Fibroblast of lung (primary cell): ENCODE data around the gene TRIM71. TPM values are rescaled to one million over a fixed set of nuclear protein-coding genes. Genes with fewer than 3 reads are reported as not detected.

ENCODE experiments used
- DNase-seq, 2 donors: peaks; one replicate each; pipeline versions ENCODE4 v3.0.0 to v3.0.0-alpha.2; 2010; ENCODE audit warnings: low read depth in 2 of 2
- H2AFZ ChIP-seq: 2 replicates; pipeline ENCODE4 v1.5.1; 2012; ENCODE audit warnings: low read length, control low read depth, inconsistent platforms
- H3K27ac ChIP-seq: 2 replicates; pipeline ENCODE4 v1.5.1; 2011; ENCODE audit warnings: low read length, control low read depth; ENCODE audit not compliant: insufficient read depth
- H3K27me3 ChIP-seq: 2 replicates; pipeline ENCODE4 v1.5.1; 2011; ENCODE audit warnings: mild to moderate bottlenecking, low read length; ENCODE audit not compliant: control insufficient read depth, insufficient read depth
- H3K36me3 ChIP-seq: 2 replicates; pipeline ENCODE4 v1.5.1; 2011; ENCODE audit warnings: low read length; ENCODE audit not compliant: control insufficient read depth, insufficient read depth
- H3K4me1 ChIP-seq: 2 replicates; pipeline ENCODE4 v1.5.1; 2011; ENCODE audit warnings: low read length; ENCODE audit not compliant: control insufficient read depth, insufficient read depth; ENCODE audit errors: extremely low read depth
- H3K4me2 ChIP-seq: 2 replicates; pipeline ENCODE4 v1.5.1; 2011; ENCODE audit warnings: low read length, control low read depth; ENCODE audit not compliant: insufficient read depth; ENCODE audit errors: extremely low read depth
- H3K4me3 ChIP-seq, 4 experiments: fragments of 200-600 bp in 1 of 4; sonication (generic) in 1 of 4; replicated peaks in 1 of 4; 2 replicates each; pipeline ENCODE4 v1.5.1; 2011 to 2016; ENCODE audit warnings: low read length in 4 of 4, low read depth in 3 of 4, mild to moderate bottlenecking in 3 of 4, control low read depth in 2 of 4, inconsistent platforms in 1 of 4, mixed read lengths in 1 of 4; ENCODE audit not compliant: insufficient read depth in 1 of 4; ENCODE audit errors: control extremely low read depth in 1 of 4
- H3K79me2 ChIP-seq: 2 replicates; pipeline ENCODE4 v1.5.1; 2012; ENCODE audit warnings: mild to moderate bottlenecking, low read length, inconsistent platforms; ENCODE audit not compliant: control insufficient read depth, insufficient read depth
- H3K9ac ChIP-seq: 2 replicates; pipeline ENCODE4 v1.5.1; 2011; ENCODE audit warnings: mild to moderate bottlenecking, low read length, control low read depth; ENCODE audit not compliant: insufficient read depth
- H3K9me3 ChIP-seq: 2 replicates; pipeline ENCODE4 v1.5.1; 2012; ENCODE audit warnings: low read depth, low read length; ENCODE audit not compliant: control insufficient read depth, insufficient read depth
- H4K20me1 ChIP-seq: 2 replicates; pipeline ENCODE4 v1.5.1; 2011; ENCODE audit warnings: low read length; ENCODE audit not compliant: control insufficient read depth, insufficient read depth; ENCODE audit errors: extremely low read depth
- CTCF ChIP-seq, 2 donors: IDR thresholded peaks in 1 of 2; conservative IDR thresholded peaks in 1 of 2; 1 replicate in 1 of 2; 2 replicates in 1 of 2; pipeline ENCODE4 v1.5.1; 2011 to 2012; ENCODE audit warnings: low read length in 2 of 2, control low read depth in 1 of 2, inconsistent platforms in 1 of 2, low read depth in 1 of 2, mild to moderate bottlenecking in 1 of 2
- EZH2 ChIP-seq: IDR thresholded peaks from 2 replicates; pipeline ENCODE4 v1.5.1; 2012; ENCODE audit warnings: low read length, control low read depth, mild to moderate bottlenecking; ENCODE audit errors: missing control alignments
- polyA plus RNA-seq, 2 donors: library from polyadenylated mRNA; depleted of rRNA in 1 of 2; stranded (reverse) in 1 of 2; unstranded in 1 of 2; fragments of >200 nt; gene quantifications; 2 replicates each; pipeline ENCODE4 v1.2.1, GENCODE V29; 2011 to 2012; ENCODE audit warnings: missing spikeins in 1 of 2
- total RNA-seq: library from RNA; depleted of rRNA; stranded (reverse); fragments of >200 nt; gene quantifications from 2 replicates; pipeline ENCODE4 v1.2.1, GENCODE V29; 2014

TRIM71 gene
- total and polyA plus RNA-seq, 2 donors (not counting 1 experiment from before 2014, with no cell fraction given) = under 0.01 to 0.02 TPM

DNA sequence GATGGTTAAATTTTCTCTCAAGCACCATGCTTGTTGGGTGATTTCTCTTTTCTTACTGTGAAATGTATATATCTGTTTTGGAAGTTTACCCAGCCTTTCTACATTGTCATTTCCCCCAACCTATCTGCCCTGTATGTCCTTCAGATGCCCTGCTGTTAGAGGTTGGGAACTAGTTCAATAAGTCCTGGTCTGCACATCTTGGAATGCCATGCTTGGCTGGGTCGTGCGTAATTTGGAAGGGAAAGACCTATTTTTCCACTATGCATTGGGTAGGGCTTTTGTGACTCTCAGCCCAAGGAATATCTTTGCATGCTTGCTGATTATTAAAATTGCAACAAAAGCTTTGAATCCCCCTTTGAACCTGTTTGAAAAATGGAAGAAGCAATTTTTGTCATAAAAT, 63.8 kb downstream of the TRIM71 start:
- H2AFZ ChIP-seq = no peak overlapping the region
- H3K4me2 ChIP-seq = no peak overlapping the region
- TF ChIP-seq EZH2 (no peak), CTCF (conservative IDR thresholded peaks at IDR 0.05 in 1 of 2, IDR thresholded peaks at IDR 0.05 in 1 of 2; ENCODE audit: low read depth in 1 of 2, low read length in 2 of 2) (no peak)
- no peak overlapping the region for H3K4me3 ChIP-seq
- H3K27me3 ChIP-seq = peaks cover 4% of the 10 kb centered on the region
- H3K79me2 ChIP-seq = no peaks in the 10 kb centered on the region
- H3K9me3 ChIP-seq = no peaks in the 10 kb centered on the region
- no peak for DNase-seq
- no peak overlapping the region for H3K27ac ChIP-seq
- no peaks in the 10 kb centered on the region for H4K20me1 ChIP-seq
- H3K9ac ChIP-seq = no peak overlapping the region
- H3K36me3 ChIP-seq = no peaks in the 10 kb centered on the region
- H3K4me1 ChIP-seq = no peaks in the 10 kb centered on the region

DNA sequence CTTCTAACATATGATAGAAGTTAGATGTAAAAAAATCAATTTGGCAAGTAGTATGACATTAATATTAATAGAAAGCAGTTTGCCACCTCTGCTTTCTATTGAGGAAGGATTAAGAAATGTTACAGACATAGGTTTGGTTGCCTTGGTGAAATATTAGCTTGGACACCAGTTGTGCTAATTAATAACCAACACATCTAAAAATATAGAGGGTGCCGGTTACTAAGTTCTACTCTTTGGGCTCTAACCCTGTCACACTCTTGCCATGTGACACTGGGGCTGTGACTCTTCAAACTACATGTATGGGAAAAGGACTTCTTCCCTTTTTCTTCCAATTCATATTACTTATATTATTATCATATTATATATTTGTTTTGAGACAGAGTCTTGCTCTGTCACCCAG, 64.4 kb downstream of the TRIM71 start:
- peaks cover 4% of the 10 kb centered on the region for H3K27me3 ChIP-seq
- no peaks in the 10 kb centered on the region for H3K79me2 ChIP-seq
- no peaks in the 10 kb centered on the region for H3K36me3 ChIP-seq
- H3K4me1 ChIP-seq = no peaks in the 10 kb centered on the region
- no peak overlapping the region for H3K4me2 ChIP-seq
- no peaks in the 10 kb centered on the region for H4K20me1 ChIP-seq
- H2AFZ ChIP-seq = no peak overlapping the region
- no peaks in the 10 kb centered on the region for H3K9me3 ChIP-seq
- no peak overlapping the region for H3K9ac ChIP-seq
- no peak for DNase-seq
- no peak for TF ChIP-seq EZH2
- no peak for TF ChIP-seq CTCF (conservative IDR thresholded peaks at IDR 0.05 in 1 of 2, IDR thresholded peaks at IDR 0.05 in 1 of 2; ENCODE audit: low read depth in 1 of 2, low read length in 2 of 2)
- no peak overlapping the region for H3K4me3 ChIP-seq
- H3K27ac ChIP-seq = no peak overlapping the region

DNA sequence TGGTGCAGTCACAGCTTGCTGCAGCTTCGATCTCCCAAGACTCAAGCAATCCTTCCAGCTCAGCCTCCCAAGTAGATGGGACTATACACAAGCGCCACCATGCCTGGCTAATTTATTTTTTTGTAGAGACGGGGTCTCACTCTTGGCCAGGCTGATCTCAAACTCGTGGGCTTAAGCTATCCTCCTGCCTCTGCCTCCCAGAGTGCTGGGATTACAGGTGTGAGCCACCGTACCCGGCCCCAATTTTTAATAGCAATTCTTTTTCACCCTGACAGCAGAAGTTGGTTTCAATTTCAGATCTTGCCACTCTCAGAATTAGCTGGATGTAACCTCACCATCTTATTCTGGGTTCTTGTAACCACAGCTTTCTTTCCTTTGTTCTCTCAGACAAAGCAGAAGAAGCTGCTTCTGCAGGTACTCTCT, 64.8 kb downstream of the TRIM71 start:
- no peaks in the 10 kb centered on the region for H3K9me3 ChIP-seq
- no peak overlapping the region for H3K9ac ChIP-seq
- H3K36me3 ChIP-seq = no peaks in the 10 kb centered on the region
- no peak for DNase-seq
- TF ChIP-seq CTCF (conservative IDR thresholded peaks at IDR 0.05 in 1 of 2, IDR thresholded peaks at IDR 0.05 in 1 of 2; ENCODE audit: low read depth in 1 of 2, low read length in 2 of 2) = no peak
- TF ChIP-seq EZH2 = no peak
- H4K20me1 ChIP-seq = no peaks in the 10 kb centered on the region
- H3K27ac ChIP-seq = no peak overlapping the region
- no peak overlapping the region for H2AFZ ChIP-seq
- peaks cover 4% of the 10 kb centered on the region for H3K27me3 ChIP-seq
- no peak overlapping the region for H3K4me3 ChIP-seq
- H3K79me2 ChIP-seq = no peaks in the 10 kb centered on the region
- H3K4me2 ChIP-seq = no peak overlapping the region
- H3K4me1 ChIP-seq = no peaks in the 10 kb centered on the region
